ENCODE measurements around the gene RPL39L.

The RPL39L gene

DNA sequence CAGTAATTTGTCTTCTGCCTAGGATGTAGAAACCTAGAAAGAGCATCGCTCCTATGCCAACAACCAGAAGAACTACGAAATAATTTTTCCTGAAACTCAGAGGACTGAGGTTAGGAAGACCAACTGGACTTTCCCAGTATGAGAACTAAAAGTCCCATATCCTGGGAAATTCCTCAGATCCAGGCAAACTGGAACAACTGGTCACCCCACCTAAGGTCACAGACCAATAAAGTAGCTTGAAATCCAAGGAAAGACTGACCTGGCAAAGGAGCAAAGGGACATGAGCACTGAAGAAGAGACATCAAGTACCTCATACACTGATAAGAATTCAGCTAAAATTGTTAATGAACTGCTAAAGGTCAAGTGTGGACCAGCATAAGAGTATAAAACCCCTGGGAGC is 6.6 kb downstream of the RPL39L start:
- no peak overlapping the region for H3K9ac ChIP-seq (ENCODE audit: low read length)
- H3K36me3 ChIP-seq (ENCODE audit: control insufficient read depth, insufficient read depth, low read length) = no peaks in the 10 kb centered on the region
- no peak overlapping the region for H3K27ac ChIP-seq (ENCODE audit: low read depth, low read length)
- H3K4me1 ChIP-seq (ENCODE audit: control insufficient read depth, insufficient read depth, low read length) = no peaks in the 10 kb centered on the region
- no peak overlapping the region for H3K4me3 ChIP-seq (ENCODE audit: low read length)
- no peaks in the 10 kb centered on the region for H3K27me3 ChIP-seq (ENCODE audit: control insufficient read depth, insufficient read depth, low read length)

DNA sequence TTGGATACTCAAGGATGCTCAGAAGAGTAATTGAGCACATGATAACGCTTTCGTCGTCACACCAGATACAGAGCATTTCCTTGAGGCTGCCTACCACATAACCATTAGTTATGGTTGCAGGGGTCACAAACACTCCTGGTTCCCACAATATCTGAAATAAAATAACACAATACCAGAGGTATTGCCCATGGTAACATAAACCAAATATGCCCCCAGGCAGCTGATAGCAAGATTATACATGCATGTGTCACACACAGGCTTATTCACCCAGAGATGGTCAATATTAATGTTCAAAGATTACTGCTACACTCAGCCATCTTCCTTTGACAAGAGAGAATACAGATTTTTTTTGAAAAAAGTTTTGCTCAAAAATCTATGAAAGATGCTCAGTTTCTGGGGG is 7.3 kb downstream of the RPL39L start:
- no peak overlapping the region for H3K9ac ChIP-seq (ENCODE audit: low read length)
- H3K36me3 ChIP-seq (ENCODE audit: control insufficient read depth, insufficient read depth, low read length) = no peaks in the 10 kb centered on the region
- no peak overlapping the region for H3K4me3 ChIP-seq (ENCODE audit: low read length)
- H3K27ac ChIP-seq (ENCODE audit: low read depth, low read length) = no peak overlapping the region
- H3K4me1 ChIP-seq (ENCODE audit: control insufficient read depth, insufficient read depth, low read length) = no peaks in the 10 kb centered on the region
- H3K27me3 ChIP-seq (ENCODE audit: control insufficient read depth, insufficient read depth, low read length) = no peaks in the 10 kb centered on the region

DNA sequence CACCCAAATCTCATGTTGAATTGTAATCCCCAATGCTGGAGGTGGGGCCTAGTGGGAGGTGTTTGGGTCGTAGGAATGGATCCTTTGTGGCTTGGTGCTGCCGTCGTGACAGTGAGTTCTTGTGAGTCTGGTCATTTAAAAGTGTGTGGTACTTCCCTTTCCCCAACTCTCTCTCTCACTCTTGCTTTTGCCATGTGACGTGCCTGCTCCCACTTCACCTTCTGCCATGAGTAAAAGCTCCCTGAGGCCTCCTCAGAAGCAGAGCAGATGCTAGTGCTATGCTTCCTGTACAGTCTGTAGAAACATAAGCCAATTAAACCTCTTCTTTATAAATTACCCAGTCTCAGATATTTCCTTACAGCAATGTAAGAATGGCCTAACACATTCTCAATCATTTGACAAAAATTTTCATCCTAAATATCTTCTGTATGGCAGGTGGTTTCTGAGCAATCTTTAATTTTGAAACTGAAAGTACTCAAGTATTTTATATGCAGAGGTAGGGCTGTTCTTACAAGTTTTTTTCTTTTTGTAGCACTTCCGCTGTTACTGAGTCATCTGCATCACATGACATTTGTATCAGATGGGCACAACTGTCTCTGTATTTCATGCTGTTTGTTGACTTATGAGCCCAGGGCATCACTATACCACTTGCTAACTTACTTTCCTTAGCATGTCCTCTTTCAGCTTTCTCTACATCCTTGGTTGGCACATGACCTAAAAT is 8.8 kb downstream of the RPL39L start:
- Histone ChIP-seq H3K36me3 (ENCODE audit: control insufficient read depth, insufficient read depth, low read length) (no peaks in the 10 kb centered on the region), H3K4me3 (ENCODE audit: low read length) (no peak overlapping the region), H3K27me3 (ENCODE audit: control insufficient read depth, insufficient read depth, low read length) (no peaks in the 10 kb centered on the region), H3K4me1 (ENCODE audit: control insufficient read depth, insufficient read depth, low read length) (no peaks in the 10 kb centered on the region), H3K27ac (ENCODE audit: low read depth, low read length) (no peak overlapping the region), H3K9ac (ENCODE audit: low read length) (no peak overlapping the region)

DNA sequence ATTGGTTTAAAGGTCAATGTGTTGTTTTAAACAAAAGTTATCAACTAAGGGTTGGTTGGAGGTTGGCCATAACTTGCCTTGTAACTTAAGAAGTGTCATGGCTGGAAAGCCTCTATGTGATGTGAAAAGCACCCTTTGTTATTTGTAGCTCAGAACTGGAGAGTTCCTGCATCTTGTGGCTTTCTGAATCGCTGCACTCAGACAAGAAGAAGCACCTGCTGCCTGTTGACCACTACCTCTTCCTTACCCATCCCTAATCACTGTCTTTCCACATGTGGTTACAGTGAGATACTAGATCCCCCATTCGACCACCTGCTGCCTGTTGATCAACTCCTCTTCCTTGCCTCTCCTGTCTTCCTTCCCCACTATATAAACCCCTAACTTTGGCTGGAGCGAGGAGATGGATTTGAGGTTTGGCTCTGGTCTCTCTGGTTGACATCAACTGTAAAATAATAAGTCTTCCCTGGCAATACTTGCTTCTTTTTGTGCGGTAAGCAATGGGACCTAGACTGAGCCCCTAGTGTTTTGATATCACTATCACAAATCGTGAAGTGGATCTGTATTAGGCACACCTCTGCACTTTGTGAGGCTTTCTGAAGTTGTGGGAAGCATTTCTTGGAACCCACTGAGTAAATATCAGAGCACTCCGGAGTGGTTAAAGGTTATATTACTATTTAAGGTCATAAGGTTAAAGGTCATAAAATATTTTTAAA is 13.8 kb downstream of the RPL39L start:
- no peaks in the 10 kb centered on the region for H3K27me3 ChIP-seq (ENCODE audit: control insufficient read depth, insufficient read depth, low read length)

DNA sequence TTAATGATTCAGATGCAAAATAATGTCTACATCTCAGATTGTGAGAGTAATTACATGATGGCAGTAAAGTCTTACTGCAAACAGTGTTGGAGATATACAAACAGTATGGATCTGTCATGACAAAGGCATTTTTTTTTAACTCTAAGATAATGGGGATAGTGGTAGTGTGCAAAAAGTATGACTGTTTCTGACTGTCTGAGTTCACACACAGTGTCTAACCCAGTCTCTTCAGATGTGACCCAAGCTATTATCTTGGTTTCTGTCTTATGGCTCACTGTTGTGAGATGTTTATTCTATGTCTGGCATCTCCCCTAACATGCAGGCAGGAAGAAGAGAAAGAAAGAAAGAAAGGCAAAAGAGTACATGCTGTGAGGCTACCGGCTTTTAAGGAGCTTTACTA is 17.0 kb downstream of the RPL39L start:
- Histone ChIP-seq H3K9ac (ENCODE audit: low read length) (no peak overlapping the region), H3K27me3 (ENCODE audit: control insufficient read depth, insufficient read depth, low read length) (no peaks in the 10 kb centered on the region), H3K36me3 (ENCODE audit: control insufficient read depth, insufficient read depth, low read length) (no peaks in the 10 kb centered on the region), H3K4me1 (ENCODE audit: control insufficient read depth, insufficient read depth, low read length) (no peaks in the 10 kb centered on the region), H3K4me3 (ENCODE audit: low read length) (no peak overlapping the region), H3K27ac (ENCODE audit: low read depth, low read length) (no peak overlapping the region)

More for the DNA sequence above, 13.8 kb downstream of the RPL39L start:
- H3K4me1 ChIP-seq (ENCODE audit: control insufficient read depth, insufficient read depth, low read length) = no peaks in the 10 kb centered on the region
- no peak overlapping the region for H3K4me3 ChIP-seq (ENCODE audit: low read length)
- no peak overlapping the region for H3K9ac ChIP-seq (ENCODE audit: low read length)
- no peak overlapping the region for H3K27ac ChIP-seq (ENCODE audit: low read depth, low read length)
- H3K36me3 ChIP-seq (ENCODE audit: control insufficient read depth, insufficient read depth, low read length) = no peaks in the 10 kb centered on the region

DNA sequence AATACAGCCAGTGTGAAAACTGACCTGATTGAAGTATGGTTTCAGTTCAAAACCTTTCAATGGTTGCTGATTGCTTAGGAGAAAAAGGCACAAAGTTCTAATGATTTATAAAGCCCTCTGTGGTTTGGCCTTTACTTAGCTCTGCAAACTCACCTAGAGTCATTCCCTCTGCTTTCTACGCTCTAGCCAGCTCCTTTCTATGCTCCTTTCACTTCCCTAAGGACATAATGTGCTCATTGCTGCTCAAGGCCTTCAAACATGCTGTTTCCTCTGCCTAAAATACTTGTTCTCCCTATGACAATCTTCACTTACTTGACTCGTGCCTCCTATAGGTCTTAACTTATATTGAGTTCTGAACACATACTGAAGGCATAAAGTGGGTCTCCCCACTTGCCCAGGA is 19.0 kb downstream of the RPL39L start:
- Histone ChIP-seq H3K4me3 (ENCODE audit: low read length) (no peak overlapping the region), H3K36me3 (ENCODE audit: control insufficient read depth, insufficient read depth, low read length) (no peaks in the 10 kb centered on the region), H3K4me1 (ENCODE audit: control insufficient read depth, insufficient read depth, low read length) (no peaks in the 10 kb centered on the region), H3K27me3 (ENCODE audit: control insufficient read depth, insufficient read depth, low read length) (no peaks in the 10 kb centered on the region), H3K27ac (ENCODE audit: low read depth, low read length) (no peak overlapping the region), H3K9ac (ENCODE audit: low read length) (no peak overlapping the region)

DNA sequence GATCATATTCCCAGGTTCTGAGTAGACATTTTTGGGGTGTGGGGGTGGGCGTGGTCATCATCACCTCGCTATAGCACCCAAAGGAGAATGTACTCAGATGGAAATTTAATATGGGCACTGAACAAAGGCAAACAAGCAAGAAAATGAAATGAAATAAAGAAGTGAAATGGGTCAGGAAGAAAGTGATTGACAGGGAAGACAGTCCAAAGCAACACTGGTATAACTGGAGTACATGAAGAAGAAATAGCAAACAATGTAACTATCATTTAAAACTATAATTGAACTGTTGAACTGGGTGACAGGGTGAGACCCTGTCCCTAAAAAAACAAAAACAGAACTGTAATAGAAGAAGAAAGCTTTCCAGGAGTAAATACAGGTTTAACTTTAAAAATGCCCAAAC is 24.8 kb downstream of the RPL39L start:
- H3K27me3 ChIP-seq (ENCODE audit: control insufficient read depth, insufficient read depth, low read length) = no peaks in the 10 kb centered on the region
- no peak overlapping the region for H3K4me3 ChIP-seq (ENCODE audit: low read length)
- no peaks in the 10 kb centered on the region for H3K4me1 ChIP-seq (ENCODE audit: control insufficient read depth, insufficient read depth, low read length)
- no peaks in the 10 kb centered on the region for H3K36me3 ChIP-seq (ENCODE audit: control insufficient read depth, insufficient read depth, low read length)
- H3K27ac ChIP-seq (ENCODE audit: low read depth, low read length) = no peak overlapping the region
- no peak overlapping the region for H3K9ac ChIP-seq (ENCODE audit: low read length)

DNA sequence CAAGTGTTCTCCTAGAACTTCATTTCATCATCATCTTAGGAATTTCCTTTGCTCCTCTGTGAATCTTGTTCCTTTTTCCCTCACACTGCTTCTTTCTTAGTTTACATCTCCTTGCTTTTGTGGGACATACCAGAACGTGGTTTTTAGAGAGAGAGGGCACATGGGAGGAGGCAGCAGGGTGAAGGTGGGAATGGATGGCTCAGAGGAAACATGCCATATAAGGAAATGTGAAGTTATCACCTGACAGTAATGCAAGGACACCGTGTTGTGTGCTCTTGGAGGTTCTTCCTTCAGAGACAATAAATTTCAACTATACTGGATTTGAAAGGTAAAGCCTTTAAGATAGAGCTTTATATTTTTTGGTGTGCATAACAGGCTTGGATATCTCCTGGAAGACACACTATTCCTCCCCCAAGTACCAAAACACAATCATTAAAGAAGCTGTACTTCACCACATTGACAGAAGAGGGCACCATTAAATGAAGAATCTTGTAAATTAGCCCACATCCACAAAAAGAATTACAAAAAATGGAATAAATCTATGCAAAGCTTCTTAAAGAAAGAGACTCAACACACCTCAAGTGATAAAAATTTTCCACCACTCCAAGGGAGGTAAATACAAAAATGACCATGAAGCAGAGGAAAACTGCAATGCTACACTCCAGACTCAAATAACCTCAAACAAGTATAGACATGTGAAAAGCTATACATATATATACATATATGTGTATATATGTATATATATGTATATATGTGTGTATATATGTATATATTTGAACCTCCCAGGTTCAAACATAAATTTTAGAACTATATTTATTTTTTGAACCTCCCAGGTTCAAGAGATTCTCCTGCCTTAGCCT is 26.1 kb downstream of the RPL39L start:
- Histone ChIP-seq H3K36me3 (ENCODE audit: control insufficient read depth, insufficient read depth, low read length) (no peaks in the 10 kb centered on the region), H3K4me3 (ENCODE audit: low read length) (no peak overlapping the region), H3K27me3 (ENCODE audit: control insufficient read depth, insufficient read depth, low read length) (no peaks in the 10 kb centered on the region), H3K27ac (ENCODE audit: low read depth, low read length) (no peak overlapping the region), H3K4me1 (ENCODE audit: control insufficient read depth, insufficient read depth, low read length) (no peaks in the 10 kb centered on the region), H3K9ac (ENCODE audit: low read length) (no peak overlapping the region)

DNA sequence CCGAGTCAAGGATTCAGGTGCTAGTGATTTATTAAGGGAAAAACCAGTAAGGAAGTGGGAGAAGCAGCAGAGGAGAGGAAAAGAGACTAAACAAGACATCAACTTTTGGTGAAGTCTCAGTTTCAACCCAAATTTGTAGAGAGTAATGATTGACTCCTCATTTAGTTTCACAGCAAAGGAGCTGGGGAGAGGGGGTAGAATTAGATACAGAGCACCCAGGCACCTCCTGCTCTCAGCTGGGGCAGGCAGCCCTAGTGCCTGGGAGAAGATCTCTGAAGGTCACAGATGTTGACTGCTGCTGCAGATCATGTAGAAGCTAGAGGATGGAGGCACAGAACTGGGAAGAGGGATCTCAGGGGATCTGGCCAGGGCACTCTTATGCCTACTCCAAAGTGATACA is 29.1 kb downstream of the RPL39L start:
- Histone ChIP-seq H3K36me3 (ENCODE audit: control insufficient read depth, insufficient read depth, low read length) (no peaks in the 10 kb centered on the region), H3K27ac (ENCODE audit: low read depth, low read length) (no peak overlapping the region), H3K4me3 (ENCODE audit: low read length) (no peak overlapping the region), H3K27me3 (ENCODE audit: control insufficient read depth, insufficient read depth, low read length) (no peaks in the 10 kb centered on the region), H3K4me1 (ENCODE audit: control insufficient read depth, insufficient read depth, low read length) (no peaks in the 10 kb centered on the region), H3K9ac (ENCODE audit: low read length) (no peak overlapping the region)

DNA sequence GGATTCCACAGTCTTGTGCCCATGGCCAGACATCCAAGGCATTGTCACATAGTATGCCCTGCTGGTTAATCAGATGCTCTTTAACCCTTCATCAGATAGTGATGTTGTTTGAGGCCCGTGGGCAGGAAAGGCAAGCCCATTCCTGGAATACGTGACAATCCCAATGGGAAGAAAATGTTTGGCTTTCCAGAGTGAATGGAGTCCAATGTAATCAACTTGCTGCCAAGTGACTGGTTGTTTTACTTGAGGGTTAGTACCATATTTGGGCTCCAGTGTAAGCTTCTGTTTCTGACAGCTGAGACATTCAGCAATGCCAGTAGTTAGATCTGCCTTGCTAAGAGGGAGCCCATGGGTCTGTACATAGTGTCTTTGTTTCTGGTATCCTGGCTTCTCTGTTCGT is 31.3 kb downstream of the RPL39L start:
- H3K4me3 ChIP-seq (ENCODE audit: low read length) = no peak overlapping the region
- H3K36me3 ChIP-seq (ENCODE audit: control insufficient read depth, insufficient read depth, low read length) = no peaks in the 10 kb centered on the region
- no peak overlapping the region for H3K27ac ChIP-seq (ENCODE audit: low read depth, low read length)
- no peak overlapping the region for H3K9ac ChIP-seq (ENCODE audit: low read length)
- no peaks in the 10 kb centered on the region for H3K4me1 ChIP-seq (ENCODE audit: control insufficient read depth, insufficient read depth, low read length)
- no peaks in the 10 kb centered on the region for H3K27me3 ChIP-seq (ENCODE audit: control insufficient read depth, insufficient read depth, low read length)

DNA sequence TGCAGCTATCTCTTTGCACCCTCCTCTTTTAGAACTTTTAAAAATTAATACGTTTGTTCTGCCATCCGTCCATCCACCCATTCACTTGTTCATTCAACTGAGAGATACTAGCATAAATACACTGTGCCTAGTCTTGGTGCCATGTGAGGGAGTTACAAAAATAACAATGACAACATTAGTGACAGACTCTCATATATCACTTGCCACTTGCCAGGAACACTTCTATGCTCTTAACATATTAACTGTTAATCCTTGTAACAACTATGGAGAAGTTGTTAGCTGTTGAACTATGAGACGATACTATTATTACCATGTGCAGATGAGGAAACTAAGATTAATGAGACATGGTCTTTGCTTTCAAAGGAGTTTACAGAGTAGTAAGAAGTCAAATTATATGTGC is 33.6 kb downstream of the RPL39L start:
- no peaks in the 10 kb centered on the region for H3K27me3 ChIP-seq (ENCODE audit: control insufficient read depth, insufficient read depth, low read length)
- peaks cover 12% of the 10 kb centered on the region for H3K4me1 ChIP-seq (ENCODE audit: control insufficient read depth, insufficient read depth, low read length)
- no peak overlapping the region for H3K4me3 ChIP-seq (ENCODE audit: low read length)
- no peak overlapping the region for H3K9ac ChIP-seq (ENCODE audit: low read length)
- H3K27ac ChIP-seq (ENCODE audit: low read depth, low read length) = no peak overlapping the region
- H3K36me3 ChIP-seq (ENCODE audit: control insufficient read depth, insufficient read depth, low read length) = no peaks in the 10 kb centered on the region

DNA sequence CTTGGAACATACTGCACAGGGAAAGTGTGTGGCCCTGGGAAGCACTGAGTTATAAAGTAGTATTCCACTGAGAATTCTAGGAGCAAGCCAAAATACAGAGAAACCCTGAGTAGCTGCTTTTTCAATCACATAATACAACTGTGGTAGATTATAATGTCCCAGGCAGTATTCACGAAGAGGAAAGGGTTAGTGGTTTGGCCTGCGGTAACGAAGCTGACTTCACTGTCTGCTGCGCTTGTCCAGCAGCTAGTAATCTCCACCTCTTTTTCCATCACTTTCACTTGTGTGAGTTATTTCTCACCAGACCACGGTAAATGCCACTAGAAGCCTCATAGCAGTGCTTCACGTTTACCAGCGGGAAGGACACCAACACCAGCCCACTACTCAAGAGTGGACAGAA is 34.4 kb downstream of the RPL39L start:
- H3K4me3 ChIP-seq (ENCODE audit: low read length) = no peak overlapping the region
- no peak overlapping the region for H3K9ac ChIP-seq (ENCODE audit: low read length)

More for the DNA sequence above, 34.4 kb downstream of the RPL39L start:
- Histone ChIP-seq H3K4me1 (ENCODE audit: control insufficient read depth, insufficient read depth, low read length) (peaks cover 12% of the 10 kb centered on the region), H3K27me3 (ENCODE audit: control insufficient read depth, insufficient read depth, low read length) (no peaks in the 10 kb centered on the region), H3K27ac (ENCODE audit: low read depth, low read length) (no peak overlapping the region), H3K36me3 (ENCODE audit: control insufficient read depth, insufficient read depth, low read length) (no peaks in the 10 kb centered on the region)

Measured in rectal smooth muscle tissue (tissue), 1 donor.